GM21423 (cell line): ENCODE results near the gene TXNRD1.
"Not testable (repeated sequence)": the region's sequence is repeated elsewhere in the genome, so short reads cannot be mapped to it uniquely, and the experiment has no call there.

ENCODE experiments used
- ATAC-seq: cut with Tn5 transposase; IDR thresholded peaks from one replicate; pipeline ENCODE4 v1.9.1; 2021; ENCODE audit warnings: mild to moderate bottlenecking, moderate library complexity; ENCODE audit not compliant: unreplicated experiment

TXNRD1 gene

DNA sequence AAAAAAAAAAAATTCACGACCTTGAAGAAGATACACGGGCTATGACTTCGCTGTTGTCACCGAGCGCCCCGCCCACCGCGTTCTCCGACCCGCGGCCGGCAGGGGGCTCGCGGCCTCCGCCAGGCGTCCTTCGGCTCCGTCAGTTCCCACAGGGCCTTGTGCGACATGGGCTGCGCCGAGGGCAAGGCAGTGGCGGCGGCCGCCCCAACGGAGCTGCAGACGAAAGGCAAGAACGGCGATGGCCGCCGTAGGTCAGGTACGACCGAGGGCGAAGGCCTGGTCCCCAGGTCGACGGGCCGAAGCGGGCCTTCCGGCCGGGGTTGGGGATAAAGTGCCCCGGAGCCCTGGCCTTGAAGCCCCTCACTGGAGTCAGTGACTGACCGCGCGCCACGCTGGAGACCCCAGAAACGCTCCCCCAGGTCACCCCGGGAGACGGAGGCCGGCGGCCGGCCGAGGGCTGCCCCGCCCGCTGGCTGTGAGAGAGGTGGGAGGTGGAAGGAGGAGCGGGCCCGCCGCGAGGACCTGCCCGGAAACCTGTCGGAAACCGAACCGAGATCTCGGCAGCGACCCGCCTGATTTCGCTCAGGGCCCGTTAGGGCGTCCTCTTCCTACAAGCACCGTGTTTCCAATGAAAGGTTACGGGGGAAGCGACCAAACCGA lies at the start of gene TXNRD1:
TSS of gene TXNRD1 (plus strand) at position 142 of the 660 bp plus-strand sequence. CDS start at position 166, 24 bp downstream.
- peak; percentile 95 for ATAC-seq

DNA sequence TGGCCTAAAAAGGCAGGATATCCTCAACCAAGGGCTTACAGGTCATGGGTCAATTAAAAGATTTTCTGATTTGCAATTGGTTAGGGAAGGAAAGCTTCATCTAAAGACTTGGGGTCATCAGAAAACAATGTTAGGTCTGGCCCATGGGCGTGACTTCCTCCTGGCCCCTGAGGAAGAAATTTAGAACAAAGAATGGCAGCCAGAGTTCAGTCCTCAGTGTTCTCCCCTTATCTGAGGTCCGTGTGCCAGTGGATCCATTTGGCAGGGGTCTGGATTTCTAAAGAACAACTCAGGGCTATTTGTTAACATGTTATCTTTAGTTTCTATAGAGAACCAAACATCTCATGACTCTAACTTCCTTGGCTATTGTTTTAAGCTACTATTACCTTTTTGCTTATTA lies 49.8 kb upstream of the TXNRD1 start:
- ATAC-seq: no peak

DNA sequence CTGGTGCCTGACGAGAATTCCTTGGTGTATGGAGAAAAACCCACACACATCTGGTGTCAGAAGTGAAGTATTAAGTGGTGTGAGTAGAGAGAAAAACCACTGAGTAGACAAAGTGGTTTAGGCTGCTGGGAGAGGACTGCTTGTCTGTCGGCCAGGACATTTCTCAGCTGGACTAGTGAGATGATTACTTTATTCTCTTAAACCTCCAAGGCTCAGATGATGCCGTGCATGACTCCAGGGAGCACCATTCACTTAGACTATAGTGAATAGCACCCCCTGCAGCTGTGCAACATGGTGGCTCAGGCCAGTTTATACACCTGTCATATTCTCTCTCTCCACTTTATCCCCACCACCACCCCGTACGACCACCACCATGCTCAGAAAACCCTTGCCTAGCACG lies 49.1 kb upstream of the TXNRD1 start:
- no peak for ATAC-seq

DNA sequence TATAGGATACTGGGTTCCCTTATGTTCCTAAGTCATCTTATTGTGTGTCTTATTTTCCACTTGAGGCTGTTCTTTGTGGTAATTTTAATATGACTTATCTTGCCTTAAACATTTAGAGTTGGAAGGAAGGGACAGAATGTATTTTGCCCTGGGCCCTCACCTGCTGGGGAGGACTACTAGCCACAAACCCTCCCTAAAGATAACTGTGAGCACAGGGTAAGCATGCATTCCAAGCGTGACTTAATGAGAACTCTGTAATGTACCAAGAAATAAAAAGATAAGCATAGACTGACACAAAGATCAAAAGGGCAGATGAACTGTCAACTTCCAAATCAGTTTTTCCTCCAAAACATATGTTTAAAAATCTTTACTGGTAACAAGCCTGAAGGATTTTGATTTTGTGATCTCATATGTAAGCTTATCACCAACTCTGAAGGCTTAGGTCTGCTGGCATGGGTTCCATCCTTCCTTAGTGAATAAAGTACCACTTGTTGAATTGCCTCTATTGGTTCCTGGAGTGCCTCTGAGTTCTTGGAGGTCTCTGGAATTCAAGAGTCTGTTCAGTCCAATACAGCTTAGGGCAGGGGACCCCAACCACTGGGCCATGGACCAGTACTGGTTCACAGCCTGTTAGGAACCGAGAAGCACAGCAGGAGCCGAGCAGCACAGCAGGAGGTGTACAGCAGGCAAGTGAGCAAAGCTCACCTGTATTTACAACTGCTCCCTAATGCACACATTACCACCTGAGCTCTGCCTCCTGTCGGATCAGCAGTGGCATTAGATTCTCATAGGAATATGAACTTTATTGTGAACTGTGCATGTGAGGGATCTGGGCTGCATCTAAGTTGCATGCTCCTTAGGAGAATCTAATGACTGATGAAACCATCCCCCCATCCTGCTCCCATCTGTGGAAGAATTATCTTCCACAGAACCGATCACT lies 47.8 kb upstream of the TXNRD1 start:
- ATAC-seq: no peak

DNA sequence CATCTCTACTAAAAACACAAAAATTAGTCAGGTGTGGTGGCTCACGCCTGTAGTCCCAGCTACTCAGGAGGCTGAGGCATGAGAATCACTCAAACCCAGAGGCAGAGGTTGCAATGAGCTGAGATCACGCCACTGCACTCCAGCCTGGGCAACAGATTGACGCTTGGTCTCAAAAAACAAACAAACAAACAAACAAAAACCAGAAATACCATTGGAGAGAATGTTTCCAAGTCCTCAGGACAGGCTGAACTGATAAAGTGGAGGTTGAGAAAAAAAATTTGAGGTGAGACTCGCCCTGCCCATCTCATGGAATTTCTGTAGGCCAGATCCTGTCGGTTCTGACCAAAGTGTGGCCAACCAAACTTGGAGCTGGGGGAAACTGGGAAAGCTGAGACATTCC lies 47.0 kb upstream of the TXNRD1 start:
- no peak for ATAC-seq

DNA sequence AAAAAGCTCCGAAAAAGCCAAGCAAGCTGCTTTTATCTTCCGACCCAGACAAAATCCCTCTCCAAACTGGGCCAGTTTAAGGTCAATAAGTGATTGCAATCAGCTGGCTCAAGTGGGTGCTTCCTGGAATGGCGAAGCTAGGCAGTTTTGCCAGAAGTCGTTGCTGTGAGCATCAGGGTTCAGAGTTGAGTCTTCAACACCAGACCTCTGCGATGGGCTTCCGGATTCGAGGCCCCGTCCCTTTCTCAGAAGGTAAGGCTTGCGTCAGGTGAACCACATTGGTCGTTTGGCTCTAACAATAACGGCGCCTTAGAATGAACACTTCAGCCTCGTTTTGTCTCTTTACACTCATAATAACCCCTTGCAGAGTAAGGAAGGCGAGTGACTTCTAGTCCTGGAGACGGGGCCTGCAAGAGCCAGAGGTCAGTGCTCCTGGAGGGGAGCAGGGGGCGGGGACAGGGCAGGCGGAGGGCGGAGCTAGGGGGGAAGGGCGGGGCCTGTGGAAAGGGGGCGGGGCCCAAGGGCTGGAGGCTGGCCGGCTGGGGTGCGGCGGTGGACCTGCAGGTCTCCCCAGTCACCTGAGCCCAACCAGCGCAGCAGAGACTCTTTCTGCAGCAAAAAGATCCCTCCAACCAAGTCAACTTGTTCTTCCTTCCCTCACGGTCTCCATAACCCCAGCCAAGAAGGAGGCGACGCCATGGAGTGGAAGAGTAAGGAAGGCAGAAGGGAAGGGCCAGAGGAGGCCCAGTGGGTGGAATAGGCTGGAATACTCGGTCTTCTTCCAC lies 43.6 kb upstream of the TXNRD1 start:
- ATAC-seq: no peak

DNA sequence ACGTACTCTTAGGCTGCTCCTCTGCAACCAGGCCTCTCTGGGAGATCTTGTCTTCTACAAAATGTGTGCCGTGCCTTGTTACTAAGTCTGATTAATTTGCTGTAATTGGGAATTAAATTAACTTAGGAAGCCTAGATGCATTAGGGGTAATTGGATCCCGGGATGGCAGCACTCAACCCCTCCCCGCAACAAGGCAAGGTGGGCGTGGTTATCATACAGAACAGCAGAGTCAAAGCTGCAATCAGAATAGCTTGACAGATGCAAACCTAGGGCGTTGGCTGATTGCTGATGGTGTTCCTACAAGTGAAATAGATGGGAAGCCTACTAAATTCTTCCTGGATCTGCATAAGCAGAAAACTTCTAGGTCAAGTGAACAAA lies 43.0 kb upstream of the TXNRD1 start:
- no peak for ATAC-seq

DNA sequence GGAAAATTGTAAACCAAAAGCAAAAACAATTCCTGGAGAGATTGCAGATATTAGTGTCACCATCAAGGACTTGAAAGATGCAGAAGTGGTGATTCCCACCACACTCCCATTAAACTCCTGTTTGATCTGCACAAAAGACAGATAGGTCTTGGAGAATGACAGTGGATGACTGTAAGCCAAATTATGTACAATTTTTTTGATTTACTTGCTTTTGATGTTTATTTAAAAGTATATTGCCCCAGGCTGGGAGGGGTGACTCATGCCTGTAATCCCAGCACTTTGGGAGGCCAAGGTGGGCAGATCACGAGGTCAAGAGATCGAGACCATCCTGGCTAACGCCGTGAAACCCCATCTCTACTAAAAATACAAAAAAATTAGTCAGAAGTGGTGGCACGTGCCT lies 41.8 kb upstream of the TXNRD1 start:
- not testable (repeated sequence) for ATAC-seq

DNA sequence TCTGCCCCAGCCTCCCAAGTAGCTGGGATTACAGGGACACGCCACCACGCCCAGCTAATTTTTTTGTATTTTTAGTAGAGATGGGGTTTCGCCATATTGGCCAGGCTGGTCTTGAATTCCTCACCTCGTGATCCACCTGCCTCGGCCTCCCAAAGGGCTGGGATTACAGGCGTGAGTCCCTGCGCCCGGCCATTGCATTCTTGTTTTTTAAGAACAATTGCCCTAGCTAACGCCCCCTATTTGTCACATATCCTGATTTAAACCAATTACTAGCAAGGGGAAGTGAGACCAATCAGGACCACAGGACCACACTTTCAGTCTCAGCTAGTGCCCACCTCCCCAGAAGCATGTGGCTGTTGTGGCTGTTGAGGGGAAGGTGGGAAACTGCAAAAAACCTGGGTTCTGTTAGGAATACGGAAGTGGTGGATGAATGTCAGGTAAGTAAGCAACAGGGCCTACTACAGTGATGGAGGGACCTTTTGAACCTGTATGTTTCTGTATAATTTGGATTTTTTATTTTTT lies 39.8 kb upstream of the TXNRD1 start:
- ATAC-seq: no peak

DNA sequence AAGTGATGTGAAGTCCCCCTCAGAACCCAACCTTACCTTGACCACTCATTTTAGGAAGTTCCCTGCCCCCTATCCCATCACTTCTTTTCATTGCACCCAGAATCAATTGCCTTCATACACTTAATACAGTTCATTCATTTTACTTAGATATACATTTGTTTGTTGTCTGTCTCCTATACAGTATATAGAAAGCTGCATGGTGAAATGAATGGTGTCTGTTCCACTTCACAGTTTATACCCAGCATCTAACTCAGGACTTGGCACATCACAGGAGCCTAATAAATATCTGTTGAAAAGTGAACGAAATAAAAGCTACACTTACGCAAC lies 38.3 kb upstream of the TXNRD1 start:
- ATAC-seq: no peak

DNA sequence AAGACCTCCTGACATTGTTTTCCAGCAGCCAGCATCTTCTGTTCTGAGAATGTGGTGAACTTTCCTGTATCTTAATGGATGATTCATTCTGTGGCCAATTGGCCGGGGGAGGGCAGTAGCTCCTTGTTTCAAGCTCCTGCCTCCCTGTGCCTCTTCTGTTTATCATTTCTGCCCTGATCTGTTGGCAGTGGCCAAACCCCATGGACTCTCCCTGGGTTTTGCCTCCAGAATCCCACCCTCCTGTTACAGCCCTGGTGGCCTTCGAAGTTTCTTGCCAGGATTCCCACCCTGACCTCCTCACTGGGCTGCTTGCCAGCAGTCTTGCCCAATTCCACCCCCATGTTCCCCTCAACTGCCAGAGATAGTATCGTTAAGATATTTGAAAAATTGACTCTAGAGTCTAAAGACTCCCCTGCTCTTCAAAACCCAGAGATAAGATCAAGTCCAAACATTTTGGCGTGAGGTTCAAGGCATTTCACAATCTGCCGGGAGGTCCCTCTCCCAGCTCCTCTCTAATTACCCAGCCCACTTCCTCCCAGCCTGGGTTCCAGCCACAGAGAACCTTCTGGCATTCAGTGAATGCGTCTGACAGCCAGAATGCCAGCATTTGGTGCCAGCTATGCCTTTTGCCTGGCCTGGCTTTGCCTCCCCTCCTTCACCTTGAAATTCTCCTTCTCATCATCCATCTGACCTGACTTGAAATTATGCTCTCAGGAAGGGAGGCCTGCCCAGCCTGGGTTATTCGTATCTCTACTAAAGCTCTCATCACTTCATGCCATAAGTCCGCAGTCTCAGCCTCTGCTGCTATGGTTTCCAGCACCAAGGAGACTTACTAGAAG lies 37.7 kb upstream of the TXNRD1 start:
- ATAC-seq: no peak

DNA sequence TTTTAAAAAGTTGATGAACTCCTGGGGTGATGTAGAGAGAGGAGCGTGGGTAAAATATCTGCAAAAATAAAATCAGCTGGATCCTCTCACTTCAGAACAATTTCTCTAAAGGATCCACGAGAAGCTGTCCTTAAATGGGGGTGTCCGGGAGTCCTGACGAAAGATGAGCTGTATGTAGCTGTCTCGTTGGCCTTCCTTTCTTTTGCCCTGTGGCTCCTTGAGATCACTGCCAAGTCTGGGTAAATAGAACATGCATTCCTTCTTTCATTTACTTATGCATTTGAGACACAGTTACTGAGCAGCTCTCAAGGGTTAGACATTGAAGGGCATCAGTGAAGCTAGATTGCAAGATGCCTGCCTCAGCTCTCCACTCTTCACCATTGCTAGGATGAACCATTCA lies 35.2 kb upstream of the TXNRD1 start:
- ATAC-seq: no peak

DNA sequence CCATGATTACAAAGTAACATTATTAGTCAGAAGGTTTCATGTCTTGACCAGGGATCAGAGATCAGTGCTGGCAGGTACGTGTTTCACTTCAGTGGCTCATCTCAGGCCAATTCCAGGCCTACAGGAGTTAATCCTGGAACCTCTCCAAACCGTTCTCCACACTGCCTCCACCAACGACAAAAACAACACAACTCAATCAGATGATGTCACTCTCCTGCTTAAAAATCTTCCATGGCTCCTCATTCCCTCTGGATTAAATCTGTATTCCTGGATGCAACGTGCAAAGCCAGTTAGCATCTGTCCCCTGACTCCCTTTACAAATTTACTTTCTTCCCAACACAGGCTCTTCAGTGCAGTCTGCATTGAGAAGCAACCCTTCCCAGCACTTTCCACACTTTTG lies 34.3 kb upstream of the TXNRD1 start:
- no peak for ATAC-seq

DNA sequence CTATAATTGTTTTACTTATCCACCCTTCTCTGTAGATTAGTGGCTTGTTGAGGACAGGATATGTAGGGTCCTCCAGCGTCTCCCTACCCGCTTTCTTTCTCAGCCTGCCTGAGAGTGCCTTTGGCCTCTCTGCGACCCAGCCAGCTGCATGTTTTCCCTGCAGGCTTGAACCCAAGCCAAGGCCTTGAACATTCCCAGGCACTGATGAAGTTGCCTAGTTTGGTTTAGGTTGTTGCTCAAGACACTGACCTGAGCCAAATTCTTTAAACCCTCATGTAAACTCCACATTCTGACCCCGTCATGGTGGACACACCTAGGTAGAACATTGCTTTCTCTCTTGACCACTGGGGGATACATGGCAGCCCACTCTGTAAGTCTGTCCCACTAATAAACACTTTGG lies 33.4 kb upstream of the TXNRD1 start:
- no peak for ATAC-seq

DNA sequence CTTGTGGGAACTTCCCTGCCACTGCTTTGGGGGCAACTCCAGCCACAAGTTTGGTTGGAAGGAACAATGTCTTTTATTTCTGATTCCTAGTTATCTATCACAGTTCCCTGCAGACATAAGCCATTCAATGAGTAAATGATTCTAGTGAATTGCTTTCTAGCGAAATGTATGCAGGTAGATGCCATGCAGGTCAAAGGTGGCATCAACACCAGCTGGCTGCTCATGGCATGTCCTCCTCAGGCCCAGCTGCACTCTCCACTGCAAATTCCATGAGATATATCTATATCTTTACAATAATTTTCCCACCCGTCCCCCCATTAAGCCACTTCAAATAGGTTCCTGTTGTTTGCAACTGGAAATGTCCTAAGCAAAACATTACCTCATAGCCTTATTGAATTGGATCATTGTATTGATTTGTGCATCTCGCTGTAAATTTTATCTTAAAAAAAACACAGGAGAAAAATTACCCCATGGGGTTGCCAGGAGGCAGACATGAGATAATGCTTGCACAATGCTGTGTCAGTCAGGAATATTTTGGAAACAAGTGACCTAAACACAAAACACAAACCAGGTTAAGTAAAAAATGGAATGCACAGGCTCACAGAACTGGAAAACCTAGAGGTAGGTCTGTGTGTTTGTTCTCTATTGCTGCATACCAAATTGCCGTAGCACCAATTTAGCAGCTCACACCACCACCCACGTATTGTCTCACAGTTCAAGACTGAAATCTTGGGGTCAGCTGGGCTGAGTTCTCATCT lies 32.8 kb upstream of the TXNRD1 start:
- ATAC-seq: no peak

DNA sequence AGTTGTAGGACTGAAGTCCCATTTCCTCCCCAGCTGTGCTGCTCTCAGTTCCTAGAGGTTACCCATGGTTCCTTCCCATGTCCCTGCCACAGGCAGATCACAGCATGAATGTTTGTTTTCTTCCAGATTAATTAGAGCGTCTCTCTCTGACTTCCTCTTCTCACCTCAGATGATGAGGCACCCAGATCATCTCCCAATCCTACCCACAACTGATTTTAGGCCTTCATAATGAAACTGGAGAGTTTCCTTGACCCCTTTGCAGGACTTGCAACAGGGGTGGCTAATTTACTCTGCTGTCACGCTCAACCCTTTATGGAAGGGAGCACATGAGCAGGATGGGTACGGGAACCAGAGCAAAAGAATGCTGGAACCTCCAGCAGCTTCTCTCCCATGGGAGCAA lies 32.1 kb upstream of the TXNRD1 start:
- no peak for ATAC-seq

DNA sequence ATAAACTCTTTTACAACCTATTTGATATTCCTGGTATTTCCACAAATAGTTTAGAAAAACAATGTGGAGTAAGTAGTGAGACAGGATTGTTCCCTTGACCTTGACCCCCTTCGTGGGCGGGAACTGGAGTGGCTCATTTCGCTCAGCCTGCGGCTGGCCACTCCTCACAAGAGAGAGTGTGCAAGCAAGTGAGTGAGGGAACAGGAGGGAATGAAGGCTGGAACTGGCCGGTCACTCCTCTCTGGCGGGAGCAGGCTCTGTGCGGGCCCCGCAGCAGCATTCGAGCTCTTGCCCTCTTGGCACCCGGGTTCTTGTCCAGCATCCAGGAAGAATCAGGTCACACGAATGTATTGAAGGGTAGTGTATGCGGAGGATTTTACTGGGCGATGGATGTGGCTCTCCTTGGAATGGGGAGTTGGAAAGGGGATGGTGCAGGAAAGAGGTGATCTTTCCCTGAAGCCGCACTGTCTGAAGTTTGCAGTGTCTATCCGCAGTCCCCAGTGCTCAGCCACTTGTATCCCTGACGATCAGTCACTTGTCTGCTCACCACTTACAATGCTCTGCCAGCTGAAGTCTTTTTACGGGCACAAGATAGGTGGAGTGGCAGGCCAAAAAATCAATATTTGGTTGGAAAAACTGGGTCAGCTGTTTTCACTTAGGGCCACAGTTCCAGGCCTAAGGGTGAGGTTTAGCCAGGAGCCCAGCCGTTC lies 28.0 kb upstream of the TXNRD1 start:
- no peak for ATAC-seq

DNA sequence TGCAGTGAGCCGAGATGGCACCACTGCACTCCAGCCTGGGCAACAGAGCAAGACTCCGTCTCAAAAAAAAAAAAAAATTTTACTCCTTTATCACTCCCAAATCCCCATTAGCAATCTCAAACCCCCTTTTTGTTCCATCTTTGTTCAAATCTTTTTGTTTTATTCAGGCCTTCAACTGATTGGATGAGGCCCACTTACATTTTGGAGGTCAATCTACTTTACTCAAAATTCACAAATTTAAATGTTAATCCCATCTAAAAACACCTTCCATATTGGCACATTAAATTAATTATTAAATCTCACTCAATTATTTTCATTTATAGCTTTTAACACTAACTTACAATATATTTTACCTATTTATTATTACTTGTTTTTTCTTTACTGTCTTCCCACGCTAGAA lies 27.0 kb upstream of the TXNRD1 start:
- no peak for ATAC-seq

DNA sequence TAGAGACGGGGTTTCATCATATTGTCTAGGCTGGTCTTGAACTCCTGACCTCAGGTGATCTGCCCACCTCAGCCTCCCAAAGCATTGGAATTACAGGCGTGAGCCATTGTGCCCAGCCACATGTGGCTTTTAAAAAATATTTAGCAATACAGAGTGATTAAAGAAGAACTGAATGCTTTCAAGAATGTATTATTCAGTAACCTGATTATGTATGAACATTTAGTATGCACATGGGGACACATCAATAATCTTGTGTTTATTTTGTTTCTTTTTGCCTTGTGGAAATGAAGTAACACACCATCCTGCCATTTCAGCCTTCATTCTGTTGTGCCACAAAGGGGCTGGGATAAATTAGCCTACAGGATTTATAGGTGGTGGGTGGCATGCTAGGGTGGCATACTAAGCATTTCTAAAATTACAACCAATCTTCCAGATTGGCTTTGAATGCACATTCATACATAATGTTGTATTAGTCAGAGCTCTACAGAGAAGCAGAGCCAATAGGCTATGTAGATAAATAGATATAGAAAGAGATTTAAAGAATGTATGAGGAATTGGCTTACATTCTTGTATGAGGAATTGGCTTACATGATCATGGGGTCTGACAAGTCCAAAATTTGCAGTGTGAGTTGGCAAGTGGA lies 25.5 kb upstream of the TXNRD1 start:
- no peak for ATAC-seq
